Ishikawa (cell line): Measurements from ENCODE around the gene SHISA9.

Experiments
- CEBPB ChIP-seq: IDR thresholded peaks from 2 replicates; pipeline ENCODE4 v1.6.1; 2012
- CREB1 ChIP-seq: IDR thresholded peaks from 2 replicates; pipeline ENCODE4 v1.6.1; 2012; ENCODE audit warnings: low read depth
- EGR1 ChIP-seq: IDR thresholded peaks from 2 replicates; pipeline ENCODE4 v1.6.1; 2012
- EP300 ChIP-seq: IDR thresholded peaks from 2 replicates; pipeline ENCODE4 v1.6.1; 2012; ENCODE audit warnings: borderline replicate concordance
- FOXM1 ChIP-seq: IDR thresholded peaks from 2 replicates; pipeline ENCODE4 v1.6.1; 2012; ENCODE audit warnings: low read depth, borderline replicate concordance
- MAX ChIP-seq: IDR thresholded peaks from 2 replicates; pipeline ENCODE4 v1.6.1; 2012
- NFIC ChIP-seq: IDR thresholded peaks from 2 replicates; pipeline ENCODE4 v1.6.1; 2012
- RAD21 ChIP-seq: IDR thresholded peaks from 2 replicates; pipeline ENCODE4 v1.6.1; 2012; ENCODE audit warnings: low read depth
- REST ChIP-seq: IDR thresholded peaks from 2 replicates; pipeline ENCODE4 v1.6.1; 2012; ENCODE audit warnings: low read depth, mild to moderate bottlenecking
- TAF1 ChIP-seq: IDR thresholded peaks from 2 replicates; pipeline ENCODE4 v1.6.1; 2012; ENCODE audit warnings: low read depth, mild to moderate bottlenecking
- TCF12 ChIP-seq: IDR thresholded peaks from 2 replicates; pipeline ENCODE4 v1.6.1; 2012; ENCODE audit warnings: low read depth
- TEAD4 ChIP-seq: IDR thresholded peaks from 2 replicates; pipeline ENCODE4 v1.6.1; 2012
- USF1 ChIP-seq: IDR thresholded peaks from 2 replicates; pipeline ENCODE4 v1.6.1; 2012
- YY1 ChIP-seq: IDR thresholded peaks from 2 replicates; pipeline ENCODE4 v1.6.1; 2012; ENCODE audit warnings: low read depth
- ZBTB7A ChIP-seq: IDR thresholded peaks from 2 replicates; pipeline ENCODE4 v1.6.1; 2012; ENCODE audit warnings: low read depth

SHISA9 gene

GRCh38 chr16:12985516-12985915, 84.1 kb downstream of the SHISA9 start:
- no peak for TF ChIP-seq REST
- TF ChIP-seq TEAD4, result no peak
- TF ChIP-seq CREB1, result no peak
- no peak for TF ChIP-seq MAX
- no peak for TF ChIP-seq TCF12
- no peak for TF ChIP-seq EGR1
- no peak for TF ChIP-seq TAF1
- TF ChIP-seq EP300, result no peak
- TF ChIP-seq USF1, result no peak
- no peak for TF ChIP-seq NFIC
- TF ChIP-seq CEBPB, result no peak
- no peak for TF ChIP-seq ZBTB7A
- no peak for TF ChIP-seq YY1
- TF ChIP-seq FOXM1, result no peak
- no peak for TF ChIP-seq RAD21

GRCh38 chr16:12988071-12988470, 86.7 kb downstream of the SHISA9 start:
- no peak for TF ChIP-seq MAX
- no peak for TF ChIP-seq FOXM1
- no peak for TF ChIP-seq YY1
- no peak for TF ChIP-seq NFIC
- TF ChIP-seq USF1, result no peak
- TF ChIP-seq TCF12, result no peak
- TF ChIP-seq ZBTB7A, result no peak
- no peak for TF ChIP-seq TAF1
- TF ChIP-seq TEAD4, result no peak
- no peak for TF ChIP-seq REST
- no peak for TF ChIP-seq RAD21
- TF ChIP-seq EGR1, result no peak
- TF ChIP-seq EP300, result no peak
- no peak for TF ChIP-seq CEBPB
- TF ChIP-seq CREB1, result no peak

- TF ChIP-seq ZBTB7A, result no peak
- no peak for TF ChIP-seq USF1
- TF ChIP-seq RAD21, result no peak
- no peak for TF ChIP-seq EP300
- no peak for TF ChIP-seq MAX
- no peak for TF ChIP-seq REST
- TF ChIP-seq NFIC, result no peak
- no peak for TF ChIP-seq CEBPB
- no peak for TF ChIP-seq TAF1
- no peak for TF ChIP-seq CREB1
- TF ChIP-seq TCF12, result no peak
- no peak for TF ChIP-seq EGR1
- no peak for TF ChIP-seq FOXM1
- no peak for TF ChIP-seq YY1
- TF ChIP-seq TEAD4, result no peak
These were observed 90.7 kb downstream of the SHISA9 start for GRCh38 chr16:12992066-12992465.

GRCh38 chr16:12994402-12994801, 93.0 kb downstream of the SHISA9 start:
- TF ChIP-seq CEBPB, result no peak
- no peak for TF ChIP-seq USF1
- no peak for TF ChIP-seq ZBTB7A
- TF ChIP-seq REST, result no peak
- no peak for TF ChIP-seq YY1
- TF ChIP-seq RAD21, result no peak
- TF ChIP-seq FOXM1, result no peak
- no peak for TF ChIP-seq MAX
- TF ChIP-seq NFIC, result no peak
- no peak for TF ChIP-seq EP300
- TF ChIP-seq TEAD4, result no peak
- no peak for TF ChIP-seq EGR1
- no peak for TF ChIP-seq CREB1
- TF ChIP-seq TCF12, result no peak
- TF ChIP-seq TAF1, result no peak
